Suprapubic skin (tissue), 4 donors: ENCODE measurements around the gene TRIM40. TPM values are rescaled to one million over a fixed set of nuclear protein-coding genes. Genes with fewer than 3 reads are reported as not detected.

Experiments
- DNase-seq, 2 donors: peaks; one replicate each; pipeline ENCODE4 v3.0.0-alpha.2; 2019; ENCODE audit warnings: low spot score in 2 of 2
- H3K27ac ChIP-seq: fragments of 200-600 bp; sonication (generic); one replicate; pipeline ENCODE4 v1.5.1; 2019
- H3K27me3 ChIP-seq: fragments of 200-600 bp; sonication (generic); one replicate; pipeline ENCODE4 v1.5.1; 2019
- H3K36me3 ChIP-seq: fragments of 200-600 bp; sonication (generic); one replicate; pipeline ENCODE4 v1.5.1; 2019
- H3K4me1 ChIP-seq: fragments of 200-600 bp; sonication (generic); one replicate; pipeline ENCODE4 v1.5.1; 2019
- H3K4me3 ChIP-seq: fragments of 200-600 bp; sonication (generic); one replicate; pipeline ENCODE4 v1.5.1; 2019; ENCODE audit warnings: mild to moderate bottlenecking
- H3K9me3 ChIP-seq: fragments of 200-600 bp; sonication (generic); one replicate; pipeline ENCODE4 v1.5.1; 2019
- CTCF ChIP-seq, 2 donors: fragments of 200-600 bp in 1 of 2; fragments of 450-650 bp in 1 of 2; sonication (generic) in 1 of 2; IDR thresholded peaks; one replicate each; pipeline ENCODE4 v1.5.1; 2016 to 2019; ENCODE audit warnings: antibody characterized with exemption in 2 of 2, mild to moderate bottlenecking in 1 of 2, moderate library complexity in 1 of 2
- EP300 ChIP-seq: sonication (generic); formaldehyde crosslinking; IDR thresholded peaks from one replicate; pipeline ENCODE4 v1.6.1; 2017; ENCODE audit warnings: antibody characterized with exemption
- POLR2A ChIP-seq, 2 donors: fragments of 450-650 bp; IDR thresholded peaks; one replicate each; pipeline ENCODE4 v1.6.1; 2017; ENCODE audit warnings: antibody characterized with exemption in 2 of 2, mild to moderate bottlenecking in 2 of 2, moderate library complexity in 2 of 2
- POLR2AphosphoS5 ChIP-seq, 3 donors: sonication (generic); formaldehyde crosslinking; IDR thresholded peaks; one replicate each; pipeline ENCODE4 v1.6.1; 2017; ENCODE audit warnings: antibody characterized with exemption in 3 of 3
- WGBS: methylation state at CpG from one replicate; pipeline ENCODE4 v1.1.5; 2018; 5-methylcytosine and 5-hydroxymethylcytosine counted together
- total RNA-seq, 4 donors: library from RNA; depleted of rRNA; stranded (reverse); fragments of >200 nt; gene quantifications; one replicate each; pipeline ENCODE4 v1.1.0, GENCODE V29; 2016

Gene TRIM40, protein sequence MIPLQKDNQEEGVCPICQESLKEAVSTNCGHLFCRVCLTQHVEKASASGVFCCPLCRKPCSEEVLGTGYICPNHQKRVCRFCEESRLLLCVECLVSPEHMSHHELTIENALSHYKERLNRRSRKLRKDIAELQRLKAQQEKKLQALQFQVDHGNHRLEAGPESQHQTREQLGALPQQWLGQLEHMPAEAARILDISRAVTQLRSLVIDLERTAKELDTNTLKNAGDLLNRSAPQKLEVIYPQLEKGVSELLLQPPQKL
- total RNA-seq, result not detected

GRCh38 chr6:30135757-30136156 lies at the start of gene TRIM40:
Gene TRIM40 (plus strand): TSS chr6:30136140. CDS start chr6:30137037, 897 bp downstream.
- no peak for DNase-seq
- H3K9me3 ChIP-seq, result no peaks in the 10 kb centered on the region
- H3K4me3 ChIP-seq, result no peak within 1 kb of the TSS
- no peak for TF ChIP-seq POLR2A (IDR thresholded peaks at IDR 0.05)
- H3K36me3 ChIP-seq, result no peaks in the 10 kb centered on the region
- H3K4me1 ChIP-seq, result peaks cover 4% of the 10 kb centered on the region
- H3K27me3 ChIP-seq, result peaks cover 40% of the 10 kb centered on the region
- WGBS, result 88% methylated on average over 4 of the region's 4 CpGs
- no peak within 1 kb of the TSS for H3K27ac ChIP-seq

DNA sequence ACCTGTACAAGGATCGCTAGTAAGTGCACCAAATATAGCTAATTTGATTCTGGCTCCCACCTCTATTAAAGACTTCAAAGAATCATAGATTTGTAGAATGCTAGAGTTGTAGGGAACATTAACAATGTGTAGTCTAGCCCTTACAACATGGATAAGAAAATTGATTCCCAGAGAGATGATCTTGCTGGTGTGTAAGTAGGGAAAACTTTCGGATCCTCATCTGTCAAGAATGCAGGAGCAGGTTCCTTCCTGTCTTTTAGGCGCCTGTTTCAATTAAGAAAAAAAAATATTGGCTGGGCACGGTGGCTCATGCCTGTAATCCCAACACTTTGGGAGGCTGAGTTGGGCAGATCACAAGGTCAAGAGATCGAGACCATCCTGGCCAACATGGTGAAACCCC lies 48.1 kb upstream of the TRIM40 start:
- DNase-seq, result no peak
- H3K4me3 ChIP-seq, result no peak overlapping the region
- H3K27me3 ChIP-seq, result peaks cover 13% of the 10 kb centered on the region
- WGBS, result 56% methylated on average over 5 of the region's 5 CpGs
- TF ChIP-seq POLR2AphosphoS5 (IDR thresholded peaks at IDR 0.05), result no peak
- TF ChIP-seq EP300, result no peak
- no peak for TF ChIP-seq POLR2A (IDR thresholded peaks at IDR 0.05)
- TF ChIP-seq CTCF (IDR thresholded peaks at IDR 0.05), result no peak
- H3K27ac ChIP-seq, result no peak overlapping the region
- H3K36me3 ChIP-seq, result no peaks in the 10 kb centered on the region
- H3K4me1 ChIP-seq, result peaks cover 13% of the 10 kb centered on the region
- no peaks in the 10 kb centered on the region for H3K9me3 ChIP-seq

DNA sequence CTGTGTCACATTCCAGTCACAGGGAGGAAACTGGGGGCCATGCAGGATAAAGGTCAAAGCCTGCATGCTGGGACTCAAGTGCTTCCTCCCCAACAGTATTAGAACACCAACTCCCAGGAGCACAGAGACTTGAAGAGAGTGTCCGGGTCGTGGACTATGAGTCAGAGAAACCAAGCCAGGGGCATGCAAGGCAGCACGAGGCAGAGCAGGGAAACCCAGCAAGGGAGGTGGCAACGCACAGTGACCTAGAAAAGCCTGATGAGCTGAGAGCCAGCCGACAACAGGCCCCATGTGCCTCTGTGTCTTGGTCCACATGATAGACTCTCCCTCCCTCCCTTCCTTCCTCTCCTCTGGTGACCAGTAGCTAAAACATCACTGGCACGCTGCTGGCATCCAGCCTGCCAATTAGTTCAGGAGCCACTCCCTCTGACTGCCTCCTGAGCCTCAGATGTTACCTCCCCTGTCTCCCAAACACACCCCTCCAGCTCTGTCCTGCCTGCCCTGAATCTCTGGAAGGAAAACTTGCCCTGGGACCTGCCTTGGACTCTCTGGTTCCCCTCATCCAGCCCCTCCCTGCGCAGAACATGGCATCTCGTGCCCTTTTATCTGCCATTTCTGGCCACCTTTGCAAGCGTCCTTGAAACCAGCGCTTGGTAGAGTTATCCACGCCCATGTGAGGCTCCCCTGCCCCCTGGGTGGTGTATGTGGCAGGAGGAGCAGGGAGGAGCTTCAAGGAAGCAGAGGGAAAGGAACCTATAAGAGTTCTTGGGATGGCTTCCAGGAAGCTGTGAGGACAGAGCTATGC lies 44.2 kb upstream of the TRIM40 start:
- Histone ChIP-seq H3K27ac (peak overlapping the region; percentile 25), H3K4me3 (no peak overlapping the region), H3K9me3 (no peaks in the 10 kb centered on the region), H3K4me1 (peaks cover 13% of the 10 kb centered on the region), H3K36me3 (no peaks in the 10 kb centered on the region), H3K27me3 (peaks cover 20% of the 10 kb centered on the region)
- 35% methylated on average over 11 of the region's 11 CpGs for WGBS
- TF ChIP-seq CTCF (IDR thresholded peaks at IDR 0.05), result no peak
- TF ChIP-seq POLR2AphosphoS5 (IDR thresholded peaks at IDR 0.05), result no peak
- TF ChIP-seq POLR2A (IDR thresholded peaks at IDR 0.05), result no peak
- no peak for TF ChIP-seq EP300
- DNase-seq, result peak in 1 of 2 donors; percentile 72

DNA sequence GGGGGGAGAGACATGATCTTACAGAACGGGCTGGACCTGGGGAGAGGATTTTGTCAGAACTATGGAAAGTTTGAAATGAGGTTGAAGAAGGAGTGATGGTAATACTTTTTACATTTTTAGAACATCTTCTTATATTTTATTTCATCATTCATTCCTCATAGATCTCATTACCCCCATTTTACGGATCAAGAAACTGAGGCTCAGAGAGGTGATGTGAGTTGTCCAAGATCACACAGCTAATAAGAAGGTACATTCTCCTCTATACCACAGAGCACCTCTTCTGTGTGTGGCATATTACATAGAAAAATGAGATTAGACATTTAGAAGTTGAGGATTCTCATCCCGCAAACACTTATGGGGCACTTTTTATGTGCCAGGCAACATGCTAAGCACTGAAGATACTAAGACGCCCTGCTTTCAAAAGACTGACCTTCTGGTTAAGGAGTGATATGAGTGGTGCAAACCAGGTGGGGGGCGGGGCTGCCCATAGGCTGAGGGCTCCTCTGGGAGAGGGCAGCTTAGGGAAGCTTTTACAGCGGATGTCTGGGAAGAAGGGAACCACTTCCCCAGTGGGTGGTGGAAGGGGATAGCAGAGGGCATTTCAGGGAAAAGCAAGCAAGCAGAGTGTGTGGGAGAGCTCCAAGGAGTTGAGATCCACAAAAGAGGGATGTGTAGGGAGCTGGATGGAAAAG lies 42.9 kb upstream of the TRIM40 start:
- peaks cover 21% of the 10 kb centered on the region for H3K27me3 ChIP-seq
- H3K9me3 ChIP-seq, result no peaks in the 10 kb centered on the region
- no peak overlapping the region for H3K27ac ChIP-seq
- peaks cover 13% of the 10 kb centered on the region for H3K4me1 ChIP-seq
- peak in 1 of 2 donors; percentile 43 for DNase-seq
- H3K36me3 ChIP-seq, result no peaks in the 10 kb centered on the region
- WGBS, result 86% methylated on average over 6 of the region's 6 CpGs
- TF ChIP-seq EP300, result no peak
- TF ChIP-seq POLR2A (IDR thresholded peaks at IDR 0.05), result no peak
- no peak for TF ChIP-seq CTCF (IDR thresholded peaks at IDR 0.05)
- TF ChIP-seq POLR2AphosphoS5 (IDR thresholded peaks at IDR 0.05), result no peak
- no peak overlapping the region for H3K4me3 ChIP-seq

DNA sequence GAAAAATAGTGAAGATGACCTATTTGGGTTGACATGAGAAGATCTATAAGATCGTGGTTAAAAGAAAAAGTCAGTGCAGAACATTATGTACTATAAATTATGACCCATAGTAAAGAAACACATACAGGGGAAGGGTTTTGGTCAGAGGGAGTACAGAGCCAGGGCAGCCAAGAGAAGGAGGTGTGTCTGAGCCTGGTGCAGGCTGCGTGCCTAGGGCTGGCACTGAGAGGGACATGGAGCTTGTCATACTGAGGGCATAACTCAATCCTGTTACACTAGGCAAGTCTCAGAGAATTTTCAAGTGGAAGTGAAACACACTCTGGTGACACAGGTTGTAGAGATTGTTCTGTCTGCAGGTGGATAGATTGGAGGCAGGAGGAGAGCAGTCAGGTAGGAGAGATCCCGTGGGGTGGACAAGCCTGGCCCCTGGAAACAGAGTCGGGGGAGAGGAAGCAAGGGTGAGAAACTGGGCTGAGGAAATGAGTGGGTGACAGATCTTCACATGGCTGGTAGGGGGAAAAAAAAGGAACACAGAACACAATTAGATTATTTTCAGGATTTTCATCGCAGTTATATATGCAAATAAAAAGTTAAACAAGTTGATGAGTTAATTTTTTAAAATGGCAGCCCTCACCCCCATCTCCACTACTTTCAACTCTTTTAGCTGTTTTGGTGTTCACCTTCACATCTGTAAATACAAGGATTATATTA lies 41.8 kb upstream of the TRIM40 start:
- 77% methylated on average over 4 of the region's 5 CpGs for WGBS
- TF ChIP-seq CTCF (IDR thresholded peaks at IDR 0.05), result no peak
- TF ChIP-seq POLR2AphosphoS5 (IDR thresholded peaks at IDR 0.05), result no peak
- TF ChIP-seq POLR2A (IDR thresholded peaks at IDR 0.05), result no peak
- no peak for TF ChIP-seq EP300
- Histone ChIP-seq H3K9me3 (no peaks in the 10 kb centered on the region), H3K36me3 (no peaks in the 10 kb centered on the region), H3K4me1 (peaks cover 13% of the 10 kb centered on the region), H3K27ac (no peak overlapping the region), H3K27me3 (peaks cover 30% of the 10 kb centered on the region), H3K4me3 (no peak overlapping the region)
- no peak for DNase-seq
